ENCODE results near the gene GAREM1.

GRCh38 chr18:32355896-32356295 is 114.8 kb downstream of the GAREM1 start:
- TF ChIP-seq POLR2AphosphoS5 (IDR thresholded peaks at IDR 0.05; ENCODE audit: low read depth, low read length), result no peak
- no peak for TF ChIP-seq POLR2A (IDR thresholded peaks at IDR 0.05; ENCODE audit: low read depth, low read length)
- no peak for TF ChIP-seq TAF1 (IDR thresholded peaks at IDR 0.05; ENCODE audit: borderline replicate concordance, low read depth, low read length)
